HL-60/S4 treated with retinoic acid at 250 ng/mL for 4 days and 3 days (cell line): ENCODE results near the gene TDRKH.
"Not testable (repeated sequence)": the region's sequence is repeated elsewhere in the genome, so short reads cannot be mapped to it uniquely, and the experiment has no call there.

Experiments used
- in situ Hi-C: fragments of 300-500 bp; cut with MboI; formaldehyde crosslinking; loops from 2 replicates; pipeline ENCODE4 v1.7.0; 2022; ENCODE audit warnings: low sequenced_read_pairs

The TDRKH gene

DNA sequence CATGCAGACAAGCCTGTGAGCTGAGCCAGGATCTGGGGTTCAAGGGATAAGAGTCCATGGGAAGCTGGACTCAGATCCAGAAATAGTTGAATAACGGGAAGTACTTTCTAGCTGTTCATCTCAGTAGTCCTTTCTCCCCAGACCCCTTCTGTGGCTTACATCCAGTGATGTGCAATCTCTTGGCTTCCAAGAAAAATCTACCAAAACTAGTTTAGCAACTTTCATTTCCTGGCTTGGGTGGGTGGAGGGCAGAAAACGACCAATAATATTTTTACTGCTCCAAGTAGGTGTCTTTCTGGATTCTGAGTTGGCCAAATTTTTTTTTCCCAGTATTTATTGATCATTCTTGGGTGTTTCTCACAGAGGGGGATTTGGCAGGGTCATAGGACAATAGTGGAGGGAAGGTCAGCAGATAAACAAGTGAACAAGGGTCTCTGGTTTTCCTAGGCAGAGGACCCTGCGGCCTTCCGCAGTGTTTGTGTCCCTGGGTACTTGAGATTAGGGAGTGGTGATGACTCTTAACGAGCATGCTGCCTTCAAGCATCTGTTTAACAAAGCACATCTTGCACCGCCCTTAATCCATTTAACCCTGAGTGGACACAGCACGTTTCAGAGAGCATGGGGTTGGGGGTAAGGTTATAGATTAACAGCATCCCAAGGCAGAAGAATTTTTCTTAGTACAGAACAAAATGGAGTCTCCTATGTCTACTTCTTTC lies 21.8 kb downstream of the TDRKH start:
- in situ Hi-C loops, result not testable (repeated sequence)

DNA sequence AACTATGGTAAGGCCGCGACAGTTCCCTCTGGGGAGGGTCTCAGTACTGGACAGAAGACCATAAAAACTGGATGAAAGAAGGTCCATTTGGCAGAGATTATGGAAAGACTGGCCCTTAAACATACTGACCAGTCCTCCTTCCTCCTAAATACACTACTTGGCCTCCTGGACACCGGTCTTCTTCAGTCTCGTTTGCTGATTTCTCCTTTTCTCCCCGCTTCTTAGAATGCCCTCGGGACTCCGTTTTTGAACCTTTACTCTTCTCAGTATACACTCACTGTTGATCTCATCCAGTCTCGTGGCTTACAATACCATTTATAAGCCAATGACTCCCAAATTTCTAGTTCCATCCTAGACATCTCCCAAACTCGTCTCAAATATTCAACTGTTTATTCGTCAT lies 26.3 kb downstream of the TDRKH start:
- in situ Hi-C loops, result no loop called here

DNA sequence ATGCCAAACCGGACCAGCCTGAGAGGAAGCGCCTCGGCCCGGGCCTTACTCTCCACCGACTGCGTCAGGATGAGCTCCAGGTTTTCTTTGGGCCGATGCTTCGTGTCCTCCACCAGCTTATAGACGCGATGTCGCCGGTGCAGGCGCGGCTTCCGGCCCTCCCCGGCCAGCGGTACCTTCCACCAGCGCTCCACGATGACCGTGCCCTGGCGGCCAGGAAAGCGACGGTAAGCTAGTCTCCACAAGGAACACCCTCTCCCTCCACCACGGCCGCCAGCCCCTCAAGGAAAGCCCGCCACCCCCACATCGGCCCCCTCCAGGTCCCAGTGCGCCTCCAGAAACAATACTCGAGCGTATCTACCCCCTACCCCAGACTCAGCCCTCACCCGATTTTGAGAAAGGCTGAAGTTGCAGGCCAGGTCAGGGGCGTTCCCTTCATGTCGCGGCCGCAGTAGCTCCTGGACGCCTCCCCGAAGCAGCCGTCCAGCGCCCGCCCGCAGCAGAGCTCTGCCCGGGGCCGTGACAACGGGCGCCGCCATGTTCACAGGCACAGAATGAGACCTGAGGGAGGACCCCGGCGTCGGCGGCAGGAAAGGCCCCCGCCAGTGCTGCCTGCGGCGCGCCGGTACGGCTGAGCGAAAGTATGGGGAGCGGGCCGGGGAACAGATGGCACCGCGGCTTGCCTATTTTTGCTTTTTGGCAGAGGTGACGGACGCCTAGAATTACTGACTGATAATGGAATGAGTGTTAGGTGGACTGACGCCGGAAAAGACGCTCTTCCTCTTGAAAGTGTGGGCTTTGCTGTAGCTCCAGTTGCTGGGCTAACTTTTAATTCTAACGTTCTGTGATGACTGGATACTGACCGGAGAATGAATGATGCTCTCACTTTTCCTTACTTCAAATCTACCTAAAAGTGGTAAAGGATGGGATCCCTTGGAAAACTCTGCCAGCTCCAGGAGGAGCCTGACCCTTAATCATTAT lies 27.1 kb downstream of the TDRKH start, which contains the start of gene MRPL9:
Gene MRPL9 (minus strand): TSS at position 556 of the 981 bp plus-strand sequence. CDS start 17 bp downstream, at position 539.
- in situ Hi-C loops, result no loop called here

GRCh38 chr1:151760597-151761385 lies 29.5 kb downstream of the TDRKH start:
- in situ Hi-C loops, result no loop called here

- in situ Hi-C loops, result no loop called here
Observed at GRCh38 chr1:151759241-151759640, 31.1 kb downstream of the TDRKH start.

- in situ Hi-C loops, result no loop called here
Observed at GRCh38 chr1:151756291-151756690, 34.0 kb downstream of the TDRKH start.

- in situ Hi-C loops, result loop anchor here (25.0 kb wide), 1 partner anchor 304 kb away; no protein-coding TSS in a partner anchor
Observed at GRCh38 chr1:151741516-151741915, 48.8 kb downstream of the TDRKH start.

DNA sequence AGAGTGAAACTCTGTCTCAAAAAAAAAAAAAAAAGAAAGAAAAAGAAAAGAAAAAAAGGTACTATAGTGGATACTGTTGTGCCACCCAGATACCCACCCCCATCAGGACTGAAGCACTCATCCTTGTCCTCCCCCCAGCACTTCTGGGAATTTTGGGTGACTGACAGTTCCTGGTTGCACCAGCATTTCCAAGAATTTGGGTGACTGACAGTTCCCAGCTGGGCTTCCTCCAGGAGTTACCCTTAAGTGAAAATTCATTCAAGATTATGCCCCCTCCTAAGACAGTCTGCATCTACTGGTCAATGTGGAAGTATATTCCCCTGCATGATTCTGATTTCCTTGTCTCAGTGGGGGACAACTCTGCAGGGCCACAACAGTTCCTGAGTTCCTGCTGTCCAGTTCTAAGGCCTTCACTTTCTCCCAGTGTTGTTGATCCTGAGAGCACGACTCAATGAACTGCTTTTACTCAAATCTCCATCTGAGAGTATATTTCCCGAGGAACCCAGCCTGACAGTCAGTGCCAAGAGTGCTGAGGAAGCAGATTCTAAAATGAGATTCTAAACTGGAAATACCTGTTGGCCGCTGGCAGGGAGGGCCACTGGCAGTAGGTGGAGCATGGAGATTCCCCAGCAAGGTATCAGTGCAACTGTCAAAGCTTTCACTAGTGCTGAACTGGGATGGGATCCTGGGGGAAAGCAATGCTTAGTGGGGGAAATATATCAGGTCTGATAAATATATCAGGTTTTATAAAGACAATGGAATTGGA lies 50.5 kb downstream of the TDRKH start:
- in situ Hi-C loops, result loop anchor here (25.0 kb wide), 1 partner anchor 302 kb away; no protein-coding TSS in a partner anchor

DNA sequence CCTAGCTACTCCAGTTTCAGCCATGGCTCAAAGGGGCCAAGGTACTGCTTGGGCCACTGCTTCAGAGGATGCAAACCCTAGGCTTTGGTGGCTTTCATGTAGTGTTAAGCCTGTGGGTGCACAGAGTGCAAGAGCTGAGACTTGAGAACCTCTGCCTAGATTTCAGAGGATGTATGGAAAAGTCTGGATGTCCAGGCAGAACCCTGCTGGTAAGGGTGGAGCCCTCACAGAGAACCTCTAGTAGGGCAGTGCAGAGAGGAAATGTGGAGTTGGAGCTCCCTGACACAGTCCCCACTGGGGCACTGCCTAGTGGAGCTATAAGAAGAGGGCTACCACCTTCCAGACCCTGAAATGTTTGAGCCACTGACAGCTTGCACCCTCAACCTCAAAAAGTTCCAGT lies 52.8 kb downstream of the TDRKH start:
- in situ Hi-C loops, result loop anchor here (25.0 kb wide), 1 partner anchor 300 kb away; no protein-coding TSS in a partner anchor

DNA sequence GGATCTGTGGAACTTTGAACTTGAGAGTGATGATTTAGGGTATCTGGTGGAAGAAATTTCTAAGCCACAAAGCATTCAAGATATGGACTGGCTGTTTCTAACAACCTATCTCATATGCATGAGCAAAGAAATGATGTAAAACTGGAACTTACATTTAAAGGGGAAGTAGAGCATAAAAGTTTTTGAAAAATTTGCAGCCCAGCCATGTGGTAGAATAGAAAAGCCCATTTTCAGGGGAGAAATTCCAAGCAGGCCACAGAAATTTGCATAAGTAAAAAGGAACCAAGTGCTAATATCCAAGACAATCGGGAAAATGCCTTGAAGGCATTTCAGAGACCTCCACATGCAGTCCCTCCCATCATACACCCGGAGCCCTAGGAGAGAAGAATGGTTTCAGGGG lies 53.3 kb downstream of the TDRKH start:
- in situ Hi-C loops, result loop anchor here (25.0 kb wide), 1 partner anchor 300 kb away; no protein-coding TSS in a partner anchor

GRCh38 chr1:151733995-151734394 lies 56.3 kb downstream of the TDRKH start:
- in situ Hi-C loops, result loop anchor here (25.0 kb wide), 1 partner anchor 297 kb away; no protein-coding TSS in a partner anchor

DNA sequence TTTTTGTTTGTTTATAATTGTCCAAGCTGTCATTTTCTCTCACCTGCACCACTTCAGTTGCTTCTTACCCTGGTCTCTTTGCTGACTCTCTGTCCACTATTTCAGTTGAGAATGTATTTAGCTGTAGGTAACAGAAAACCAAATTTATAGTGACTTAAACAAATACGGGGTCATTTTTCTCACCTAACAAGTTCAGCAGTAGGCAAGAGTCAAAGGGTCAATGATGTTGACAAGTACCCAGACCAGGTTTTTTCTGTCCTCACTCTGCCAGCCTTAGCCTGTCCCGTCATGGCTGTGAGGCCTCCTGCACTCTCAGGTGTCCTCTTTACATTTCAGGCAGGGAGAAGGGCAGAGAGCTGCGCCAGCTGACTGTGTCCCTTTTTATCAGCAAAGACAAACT lies 57.2 kb downstream of the TDRKH start:
- in situ Hi-C loops, result loop anchor here (25.0 kb wide), 1 partner anchor 296 kb away; no protein-coding TSS in a partner anchor

GRCh38 chr1:151729966-151730291 lies 60.4 kb downstream of the TDRKH start:
- in situ Hi-C loops, result loop anchor here (25.0 kb wide), 1 partner anchor 293 kb away; no protein-coding TSS in a partner anchor

DNA sequence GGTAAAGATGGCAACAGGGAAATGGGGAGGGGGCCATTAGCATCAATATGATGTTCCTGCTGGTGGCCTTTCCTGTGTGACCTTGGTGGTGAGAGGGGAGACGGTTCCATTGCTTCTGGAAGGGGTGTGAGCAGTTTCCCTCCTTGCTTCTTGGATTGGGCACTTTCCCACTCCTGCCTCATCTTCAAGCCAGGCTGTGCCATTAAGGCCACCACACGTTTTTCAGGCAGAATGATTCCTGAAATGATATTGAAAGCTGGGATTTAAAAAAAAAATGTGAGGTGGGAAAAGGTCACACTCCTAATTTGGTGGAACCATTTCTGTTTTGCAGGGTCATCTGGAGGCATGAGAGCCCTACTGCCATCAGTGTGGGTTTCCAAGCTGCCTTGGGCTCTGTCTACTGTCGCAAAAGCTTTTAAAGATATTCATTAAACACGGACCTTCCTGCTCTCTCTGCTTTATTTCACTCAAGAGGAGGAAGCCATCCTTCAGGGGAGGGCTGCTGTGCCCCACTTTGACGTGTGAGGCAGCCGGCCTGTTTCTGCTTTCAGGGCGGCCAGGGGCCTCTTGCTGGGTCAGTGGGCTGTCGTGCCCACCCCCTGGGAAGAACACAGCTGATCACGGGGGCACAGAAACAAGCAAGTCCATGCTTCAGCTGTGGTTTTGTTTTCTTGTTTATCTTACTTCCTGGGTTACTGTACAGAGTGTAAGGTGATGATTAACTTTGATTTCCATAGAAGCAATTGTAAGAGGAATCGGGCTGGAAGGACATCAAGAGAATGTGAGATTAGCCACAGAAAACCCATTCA lies 60.9 kb downstream of the TDRKH start:
- in situ Hi-C loops, result loop anchor here (25.0 kb wide), 1 partner anchor 292 kb away; no protein-coding TSS in a partner anchor

- in situ Hi-C loops, result loop anchor here (25.0 kb wide), 1 partner anchor 291 kb away; no protein-coding TSS in a partner anchor
Observed at GRCh38 chr1:151728151-151729054, 61.9 kb downstream of the TDRKH start.

DNA sequence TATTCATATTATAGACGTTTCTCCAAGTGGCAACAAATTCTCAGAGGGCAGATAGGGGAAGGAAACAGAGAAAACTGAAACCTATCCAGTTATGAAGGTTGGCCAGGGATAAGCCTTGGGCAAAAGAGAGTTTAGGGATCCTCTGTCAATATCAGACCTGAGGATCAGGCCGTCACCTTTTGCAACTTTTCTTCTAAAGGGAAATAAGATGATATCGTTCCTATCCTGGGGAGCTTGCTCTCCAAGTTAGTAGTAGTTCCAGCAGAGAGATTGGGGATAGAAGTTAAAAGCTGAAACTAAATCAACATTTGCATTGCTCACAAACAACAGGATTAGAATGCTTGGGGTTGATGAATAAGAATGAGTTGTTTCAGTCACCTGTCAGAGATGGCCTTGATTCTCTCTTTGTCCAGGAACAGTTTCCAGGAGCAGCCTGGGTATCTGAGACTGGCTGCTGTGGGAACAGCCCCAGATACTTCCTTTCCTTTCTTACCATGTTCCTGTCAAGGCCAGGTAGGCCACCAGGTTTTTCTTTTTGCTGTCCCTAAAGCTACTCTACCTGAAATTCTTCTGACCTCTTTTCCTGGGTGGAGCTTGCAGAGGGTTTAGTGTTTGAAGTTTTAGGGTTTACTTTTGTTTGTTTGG lies 66.5 kb downstream of the TDRKH start:
- in situ Hi-C loops, result no loop called here
